IMR-90 (cell line): ENCODE data around the gene SUPT20HL2. TPM values are rescaled to one million over a fixed set of nuclear protein-coding genes. Genes with fewer than 3 reads are reported as not detected.

Source experiments
- ATAC-seq: fragments of 200-7000 bp; cut with Tn5 transposase; 2 replicates; pipeline ENCODE4 v1.9.1; 2020; ENCODE audit warnings: low read depth, mild to moderate bottlenecking, moderate library complexity
- BruUV-seq: library from RNA; stranded (reverse); fragments of 400-500 nt; replicated peaks from 2 replicates; lab custom pipeline; 2021; lab: Mats Ljungman, UMichigan
- CTCF ChIA-PET: fragments of 300-600 bp; formaldehyde crosslinking; extraction: SDS; loops from one replicate; lab custom pipeline; 2021; ENCODE audit warnings: antibody characterized with exemption; lab: Yijun Ruan, JAX
- POLR2A ChIA-PET: fragments of 300-600 bp; sonication (Branson Sonifier 250); formaldehyde crosslinking; loops from one replicate; lab custom pipeline; 2022; ENCODE audit warnings: antibody characterized with exemption; ENCODE audit not compliant: unreplicated experiment; lab: Charles Lee
- DNase-seq: peaks from one replicate; pipeline ENCODE4 v3.0.0; 2013
- H2AFZ ChIP-seq: replicated peaks from 2 replicates; pipeline ENCODE3; 2013; ENCODE audit warnings: low read length, mild to moderate bottlenecking; ENCODE audit not compliant: poor library complexity
- H2AK5ac ChIP-seq: 2 replicates; pipeline ENCODE4 v1.6.1; 2013; ENCODE audit warnings: low read depth, low read length, inconsistent platforms
- H2AK9ac ChIP-seq: replicated peaks from 2 replicates; pipeline ENCODE3; 2013; ENCODE audit warnings: mild to moderate bottlenecking, low read depth, low read length, moderate library complexity; ENCODE audit not compliant: poor library complexity
- H2BK120ac ChIP-seq: 2 replicates; pipeline ENCODE4 v1.6.1; 2013; ENCODE audit warnings: low read depth, low read length, inconsistent platforms
- H2BK15ac ChIP-seq: 3 replicates; pipeline ENCODE4 v1.6.1; 2013; ENCODE audit warnings: low read depth, low read length, inconsistent platforms
- H2BK20ac ChIP-seq: 2 replicates; pipeline ENCODE4 v1.6.1; 2013; ENCODE audit warnings: low read depth, mild to moderate bottlenecking, inconsistent platforms, low read length, moderate library complexity
- H2BK5ac ChIP-seq: 2 replicates; pipeline ENCODE4 v1.6.1; 2013; ENCODE audit warnings: mild to moderate bottlenecking, low read depth, low read length, inconsistent platforms; ENCODE audit not compliant: poor library complexity, severe bottlenecking
- H3K14ac ChIP-seq: replicated peaks from 2 replicates; pipeline ENCODE4 v1.6.1; 2013; ENCODE audit warnings: low read depth, low read length, inconsistent platforms
- H3K18ac ChIP-seq: 2 replicates; pipeline ENCODE4 v1.6.1; 2013; ENCODE audit warnings: low read depth, low read length, control low read depth
- H3K23ac ChIP-seq: 2 replicates; pipeline ENCODE4 v1.6.1; 2013; ENCODE audit warnings: low read depth, low read length, inconsistent platforms
- H3K27ac ChIP-seq: 2 replicates; pipeline ENCODE4 v1.5.1; 2013; ENCODE audit warnings: mild to moderate bottlenecking, control low read depth, low read length; ENCODE audit not compliant: insufficient read depth
- H3K27me3 ChIP-seq: 2 replicates; pipeline ENCODE4 v1.6.1; 2013; ENCODE audit warnings: low read length; ENCODE audit not compliant: control insufficient read depth, insufficient read depth
- H3K36me3 ChIP-seq: 2 replicates; pipeline ENCODE4 v1.6.1; 2013; ENCODE audit warnings: low read length, mixed read lengths; ENCODE audit not compliant: control insufficient read depth, insufficient read depth
- H3K4ac ChIP-seq: 2 replicates; pipeline ENCODE4 v1.6.1; 2013; ENCODE audit warnings: low read depth, low read length, inconsistent platforms
- H3K4me1 ChIP-seq: 2 replicates; pipeline ENCODE4 v1.6.1; 2013; ENCODE audit warnings: low read length, mixed read lengths; ENCODE audit not compliant: control insufficient read depth, insufficient read depth
- H3K4me2 ChIP-seq: 2 replicates; pipeline ENCODE4 v1.6.1; 2013; ENCODE audit warnings: low read depth, mild to moderate bottlenecking, control low read depth, low read length, moderate library complexity
- H3K4me3 ChIP-seq: 2 replicates; pipeline ENCODE4 v1.5.1; 2013; ENCODE audit warnings: low read depth, mild to moderate bottlenecking, control low read depth, low read length, moderate library complexity; ENCODE audit not compliant: insufficient read depth
- H3K56ac ChIP-seq: 2 replicates; pipeline ENCODE4 v1.6.1; 2013; ENCODE audit warnings: low read length, inconsistent platforms; ENCODE audit not compliant: insufficient read depth; ENCODE audit errors: extremely low read depth
- H3K79me1 ChIP-seq, 2 experiments: 2 replicates each; pipeline ENCODE4 v1.6.1; 2013; ENCODE audit warnings: low read length in 2 of 2, inconsistent platforms in 1 of 2, low read depth in 1 of 2
- H3K9ac ChIP-seq: 2 replicates; pipeline ENCODE4 v1.6.1; 2013; ENCODE audit warnings: low read depth, low read length, control low read depth
- H3K9me1 ChIP-seq: 2 replicates; pipeline ENCODE4 v1.6.1; 2013; ENCODE audit warnings: low read length, inconsistent platforms; ENCODE audit not compliant: insufficient read depth
- H3K9me3 ChIP-seq: 2 replicates; pipeline ENCODE4 v1.6.1; 2013; ENCODE audit warnings: low read length; ENCODE audit not compliant: control insufficient read depth, insufficient read depth
- H4K20me1 ChIP-seq: 2 replicates; pipeline ENCODE4 v1.6.1; 2013; ENCODE audit warnings: low read length, inconsistent platforms; ENCODE audit not compliant: insufficient read depth
- H4K5ac ChIP-seq: 2 replicates; pipeline ENCODE4 v1.6.1; 2013; ENCODE audit warnings: mild to moderate bottlenecking, low read depth, low read length, control low read depth
- H4K8ac ChIP-seq, 2 experiments: 2 replicates each; pipeline ENCODE4 v1.6.1; 2013; ENCODE audit warnings: low read depth in 2 of 2, low read length in 2 of 2, control low read depth in 1 of 2, inconsistent platforms in 1 of 2
- H4K91ac ChIP-seq: 2 replicates; pipeline ENCODE4 v1.6.1; 2013; ENCODE audit warnings: low read depth, low read length, inconsistent platforms; ENCODE audit not compliant: insufficient read depth
- CEBPB ChIP-seq: IDR thresholded peaks from 2 replicates; pipeline ENCODE4 v1.6.1; 2012; ENCODE audit warnings: low read depth, low read length, improper control_type of control experiment
- RAD21 ChIP-seq: IDR thresholded peaks from 2 replicates; pipeline ENCODE4 v1.6.1; 2012; ENCODE audit warnings: low read length, improper control_type of control experiment
- whole genome bisulfite sequencing, 2 experiments: methylation state at CpG; one replicate each; pipeline versions ENCODE4 v1.1.5 to v1.1.7; 2013; ENCODE audit warnings: missing lambda C conversion rate in 2 of 2; ENCODE audit not compliant: insufficient read length in 1 of 2; ENCODE audit errors: extremely low coverage in 2 of 2; 5-methylcytosine and 5-hydroxymethylcytosine counted together
- dilution Hi-C: fragments of 300-500 bp; cut with HindIII; formaldehyde crosslinking; loops from one replicate; pipeline ENCODE4 v1.14.3; 2018; ENCODE audit warnings: low sequenced_read_pairs; ENCODE audit not compliant: unreplicated experiment
- in situ Hi-C: fragments of 300-500 bp; cut with MboI; formaldehyde crosslinking; loops from 3 replicates; pipeline ENCODE4 v1.14.3; 2019; ENCODE audit warnings: low sequenced_read_pairs, inconsistent platforms, mixed read lengths
- intact Hi-C: fragments of 100-400 bp; cut with micrococcal nuclease; formaldehyde crosslinking; loops from 2 replicates; pipeline ENCODE4 v1.10.0; 2022
- polyA plus RNA-seq, 3 experiments: library from polyadenylated mRNA; depleted of rRNA; stranded (reverse); fragments of >200 nt; gene quantifications; 2 replicates each; pipeline ENCODE4 v1.2.3, GENCODE V29; 2012; ENCODE audit warnings: low replicate concordance in 1 of 3
- total RNA-seq: library from RNA; depleted of rRNA; stranded (reverse); fragments of >200 nt; gene quantifications from 2 replicates; pipeline ENCODE4 v1.2.3, GENCODE V29; 2012

Gene SUPT20HL2
- total and polyA plus RNA-seq, 2 of the 4 experiments (the other 2 are of a cell fraction) = not detected

- POLR2A ChIA-PET = interaction anchor here (0.6 kb wide), 1 partner anchor 59 kb away, joined by 7 read pairs; no protein-coding TSS in a partner anchor
- no peak overlapping the region for H4K91ac ChIP-seq
- H3K9me1 ChIP-seq = no peaks in the 10 kb centered on the region; the same call in 1 of the 2 replicates
- H3K56ac ChIP-seq = no peak overlapping the region
- no peaks in the 10 kb centered on the region for H3K9me3 ChIP-seq
- intact Hi-C loops = no loop called here
- H4K20me1 ChIP-seq = no peaks in the 10 kb centered on the region
- no peak overlapping the region for H2BK5ac ChIP-seq
- dilution Hi-C loops = no loop called here
- no TSS peak for BruUV-seq
- no peaks in the 10 kb centered on the region for H3K79me1 ChIP-seq
- H3K36me3 ChIP-seq = no peaks in the 10 kb centered on the region
- H2BK120ac ChIP-seq = no peak overlapping the region
- H4K5ac ChIP-seq = no peak overlapping the region
- H2AK5ac ChIP-seq = no peak overlapping the region
- H3K27me3 ChIP-seq = peaks cover 6% of the 10 kb centered on the region
- no peak for TF ChIP-seq CEBPB
- TF ChIP-seq RAD21 = no peak
- H3K27ac ChIP-seq = no peak overlapping the region
- H2BK15ac ChIP-seq = no peak overlapping the region
- no CpG with 5 or more reads among the region's 1 CpG for WGBS, 2 experiments
- H3K9ac ChIP-seq = no peak overlapping the region
- H3K4ac ChIP-seq = no peak overlapping the region
- no peak overlapping the region for H3K18ac ChIP-seq
- no peak for DNase-seq
- no peaks in the 10 kb centered on the region for H3K4me1 ChIP-seq
- CTCF ChIA-PET = no interaction called here
- no peak overlapping the region for H2BK20ac ChIP-seq
- in situ Hi-C loops = no loop called here
- no peak overlapping the region for H3K4me2 ChIP-seq
- no peak overlapping the region for H3K14ac ChIP-seq
- H3K4me3 ChIP-seq = no peak overlapping the region
- H3K23ac ChIP-seq = no peak overlapping the region
- no peak overlapping the region for H4K8ac ChIP-seq
- H2AK9ac ChIP-seq = no peak overlapping the region
- ATAC-seq = no peak
- no peak overlapping the region for H2AFZ ChIP-seq
These were observed 11.4 kb upstream of the SUPT20HL2 start for GRCh38 chrX:24325231-24325630.
